Right atrium auricular region (tissue), 2 donors: ENCODE data around the gene ZNF496. TPM values are rescaled to one million over a fixed set of nuclear protein-coding genes. Genes with fewer than 3 reads are reported as not detected.

Experiments used
- DNase-seq: peaks from one replicate; pipeline ENCODE4 v3.0.0-alpha.2; 2019; ENCODE audit warnings: low spot score
- H3K27ac ChIP-seq, 2 donors: fragments of 200-600 bp; sonication (generic); 1 replicate in 1 of 2; 2 replicates in 1 of 2; pipeline ENCODE4 v1.5.1; 2016 to 2019
- H3K27me3 ChIP-seq, 2 donors: fragments of 200-600 bp; sonication (generic); one replicate each; pipeline versions ENCODE4 v1.5.1 to v1.6.0; 2017 to 2019
- H3K36me3 ChIP-seq: fragments of 200-600 bp; sonication (generic); one replicate; pipeline ENCODE4 v1.5.1; 2016
- H3K4me1 ChIP-seq, 2 donors: fragments of 200-600 bp; sonication (generic); one replicate each; pipeline versions ENCODE4 v1.5.1 to v1.6.0; 2017 to 2019
- H3K4me3 ChIP-seq, 2 donors: fragments of 200-600 bp; sonication (generic); 1 replicate in 1 of 2; 2 replicates in 1 of 2; pipeline ENCODE4 v1.5.1; 2017 to 2019; ENCODE audit warnings: mild to moderate bottlenecking in 1 of 2, moderate library complexity in 1 of 2
- H3K9me3 ChIP-seq, 2 donors: fragments of 200-600 bp; sonication (generic); one replicate each; pipeline ENCODE4 v1.5.1; 2019
- CTCF ChIP-seq, 2 donors: fragments of 200-600 bp; sonication (generic); IDR thresholded peaks; one replicate each; pipeline ENCODE4 v1.5.1; 2019; ENCODE audit warnings: antibody characterized with exemption in 2 of 2
- total RNA-seq, 2 donors: library from RNA; depleted of rRNA; stranded (reverse); fragments of >200 nt; gene quantifications; one replicate each; pipeline ENCODE4 v1.1.0, GENCODE V29; 2016

ZNF496 gene
- total RNA-seq, 2 donors from 2014 or later: 19.4 to 32.6 TPM

GRCh38 chr1:247352175-247352574 is 20.5 kb upstream of the ZNF496 start:
- DNase-seq: no peak
- no peaks in the 10 kb centered on the region for H3K27me3 ChIP-seq
- H3K9me3 ChIP-seq: no peaks in the 10 kb centered on the region
- no peak for TF ChIP-seq CTCF (IDR thresholded peaks at IDR 0.05)
- H3K4me3 ChIP-seq: no peak overlapping the region
- peaks cover 0 to 7% of the 10 kb centered on the region in 2 donors for H3K4me1 ChIP-seq
- no peaks in the 10 kb centered on the region for H3K36me3 ChIP-seq
- H3K27ac ChIP-seq: no peak overlapping the region

- Histone ChIP-seq H3K27ac (no peak overlapping the region), H3K4me3 (no peak overlapping the region), H3K27me3 (no peaks in the 10 kb centered on the region), H3K36me3 (no peaks in the 10 kb centered on the region), H3K9me3 (no peaks in the 10 kb centered on the region), H3K4me1 (no peaks in the 10 kb centered on the region)
- no peak for TF ChIP-seq CTCF (IDR thresholded peaks at IDR 0.05)
- no peak for DNase-seq
These were observed 18.9 kb upstream of the ZNF496 start for GRCh38 chr1:247350587-247350986.

- no peak for TF ChIP-seq CTCF (IDR thresholded peaks at IDR 0.05)
- Histone ChIP-seq H3K4me3 (peak overlapping the region; percentile 14 to 42), H3K4me1 (no peaks in the 10 kb centered on the region), H3K9me3 (no peaks in the 10 kb centered on the region), H3K27ac (peak overlapping the region in 1 of 2 donors; percentile 14), H3K27me3 (no peaks in the 10 kb centered on the region), H3K36me3 (no peaks in the 10 kb centered on the region)
- DNase-seq: peak; percentile 60
These were observed 16.0 kb upstream of the ZNF496 start for GRCh38 chr1:247347477-247348222.

GRCh38 chr1:247345881-247346280 is 14.2 kb upstream of the ZNF496 start:
- Histone ChIP-seq H3K36me3 (no peaks in the 10 kb centered on the region), H3K4me3 (no peak overlapping the region), H3K27ac (no peak overlapping the region), H3K27me3 (no peaks in the 10 kb centered on the region), H3K9me3 (no peaks in the 10 kb centered on the region), H3K4me1 (no peaks in the 10 kb centered on the region)
- no peak for TF ChIP-seq CTCF (IDR thresholded peaks at IDR 0.05)
- DNase-seq: no peak

- no peaks in the 10 kb centered on the region for H3K36me3 ChIP-seq
These were observed 12.1 kb upstream of the ZNF496 start for GRCh38 chr1:247343801-247344200.

More at GRCh38 chr1:247343801-247344200, 12.1 kb upstream of the ZNF496 start:
- Histone ChIP-seq H3K9me3 (no peaks in the 10 kb centered on the region), H3K4me1 (no peaks in the 10 kb centered on the region), H3K27me3 (no peaks in the 10 kb centered on the region), H3K4me3 (no peak overlapping the region), H3K27ac (no peak overlapping the region)
- no peak for DNase-seq
- TF ChIP-seq CTCF (IDR thresholded peaks at IDR 0.05): no peak
